ENCODE data around the gene PLEKHA5.

- TF ChIP-seq CTCF (conservative IDR thresholded peaks at IDR 0.05; ENCODE audit: low read depth, low read length), result no peak
- TF ChIP-seq MAFK (IDR thresholded peaks at IDR 0.05; ENCODE audit: low read depth, low read length), result no peak
- TF ChIP-seq POLR2A (IDR thresholded peaks at IDR 0.05; ENCODE audit: low read depth, low read length), result no peak
Observed at GRCh38 chr12:19409376-19409775, 279.8 kb downstream of the PLEKHA5 start.

Measured in IMR-90 (cell line).